ENCODE results near the gene ZBTB38. TPM values are rescaled to one million over a fixed set of nuclear protein-coding genes. Genes with fewer than 3 reads are reported as not detected.
A peak's percentile ranks its signal among the peaks of the same experiment; 100 is the strongest.

The ZBTB38 gene
- total RNA-seq, 4 donors from 2014 or later: 70.1 to 133 (median 108) TPM

- TF ChIP-seq CTCF (IDR thresholded peaks at IDR 0.05): no peak
- ATAC-seq (ENCODE audit: low FRiP score) (no peak), DNase-seq (ENCODE audit: low spot score) (no peak)
Observed at GRCh38 chr3:141365201-141365600, 3.1 kb upstream of the ZBTB38 start.

GRCh38 chr3:141366285-141367037 is 1.8 kb upstream of the ZBTB38 start:
- no peak for DNase-seq (ENCODE audit: low spot score)
- TF ChIP-seq CTCF (IDR thresholded peaks at IDR 0.05): no peak
- peak; percentile 69 for ATAC-seq (ENCODE audit: low FRiP score)

GRCh38 chr3:141367038-141367730 is 1.1 kb upstream of the ZBTB38 start:
- DNase-seq (ENCODE audit: low spot score): no peak
- no peak for TF ChIP-seq CTCF (IDR thresholded peaks at IDR 0.05)
- peak; percentile 2 for ATAC-seq (ENCODE audit: low FRiP score)

GRCh38 chr3:141368925-141369794 is 856 bp downstream of the ZBTB38 start:
- no peak for DNase-seq (ENCODE audit: low spot score)
- no peak for ATAC-seq (ENCODE audit: low FRiP score)
- no peak for TF ChIP-seq CTCF (IDR thresholded peaks at IDR 0.05)

GRCh38 chr3:141370065-141370533 is 1.8 kb downstream of the ZBTB38 start:
- ATAC-seq (ENCODE audit: low FRiP score) (peak; percentile 68), DNase-seq (ENCODE audit: low spot score) (no peak)
- TF ChIP-seq CTCF (IDR thresholded peaks at IDR 0.05): no peak

GRCh38 chr3:141371882-141372281 is 3.6 kb downstream of the ZBTB38 start:
- ATAC-seq (ENCODE audit: low FRiP score) (no peak), DNase-seq (ENCODE audit: low spot score) (no peak)
- TF ChIP-seq CTCF (IDR thresholded peaks at IDR 0.05): no peak
